HepG2 (cell line): Measurements from ENCODE around the gene ZBTB37. TPM values are rescaled to one million over a fixed set of nuclear protein-coding genes. Genes with fewer than 3 reads are reported as not detected.
A peak's percentile ranks its signal among the peaks of the same experiment; 100 is the strongest.

Source experiments
- DNMT3B ChIP-seq: conservative IDR thresholded peaks from 2 replicates; pipeline ENCODE4 v1.6.1; 2016; ENCODE audit warnings: missing biosample characterization, control low read depth
- E2F1 ChIP-seq: sonication (generic); formaldehyde crosslinking; IDR thresholded peaks from 2 replicates; pipeline ENCODE4 v1.5.0; 2020; ENCODE audit warnings: missing genetic modification reagents
- FOXA3 ChIP-seq: IDR thresholded peaks from 2 replicates; pipeline ENCODE4 v1.6.1; 2016; ENCODE audit warnings: missing genetic modification reagents, missing compliant biosample characterization
- FOXO4 ChIP-seq: sonication (generic); formaldehyde crosslinking; conservative IDR thresholded peaks from 2 replicates; pipeline ENCODE4 v1.8.1; 2023; ENCODE audit warnings: missing genetic modification reagents
- HOMEZ ChIP-seq: IDR thresholded peaks from 2 replicates; pipeline ENCODE4 v1.6.1; 2016; ENCODE audit warnings: low read depth
- JARID2 ChIP-seq: sonication (generic); formaldehyde crosslinking; IDR thresholded peaks from 2 replicates; pipeline ENCODE4 v1.8.1; 2023; ENCODE audit warnings: missing genetic modification reagents, inconsistent platforms; ENCODE audit not compliant: insufficient replicate concordance
- KMT2A ChIP-seq: sonication (generic); formaldehyde crosslinking; IDR thresholded peaks from 2 replicates; pipeline ENCODE4 v1.4.0; 2020; ENCODE audit warnings: missing genetic modification reagents
- NPAS2 ChIP-seq: sonication (generic); formaldehyde crosslinking; IDR thresholded peaks from 2 replicates; pipeline ENCODE4 v1.8.0; 2022; ENCODE audit warnings: mild to moderate bottlenecking, missing genetic modification reagents, borderline replicate concordance
- PAXIP1 ChIP-seq: sonication (generic); formaldehyde crosslinking; conservative IDR thresholded peaks from 2 replicates; pipeline ENCODE4 v1.4.0; 2020; ENCODE audit warnings: mild to moderate bottlenecking, missing genetic modification reagents, moderate library complexity
- REXO4 ChIP-seq: sonication (generic); formaldehyde crosslinking; IDR thresholded peaks from 2 replicates; pipeline ENCODE4 v1.8.0; 2022; ENCODE audit warnings: missing genetic modification reagents, mild to moderate bottlenecking, borderline replicate concordance
- SRY ChIP-seq: sonication (generic); formaldehyde crosslinking; IDR thresholded peaks from 2 replicates; pipeline ENCODE4 v1.8.0; 2022; ENCODE audit warnings: mild to moderate bottlenecking, missing genetic modification reagents
- TEAD2 ChIP-seq: sonication (generic); formaldehyde crosslinking; IDR thresholded peaks from 2 replicates; pipeline ENCODE4 v1.9.0; 2021; ENCODE audit warnings: missing genetic modification reagents
- U2AF1 ChIP-seq: fragments of 200-400 bp; formaldehyde crosslinking; optimal IDR thresholded peaks from 2 replicates; pipeline ENCODE3; 2017; ENCODE audit warnings: mild to moderate bottlenecking, low read depth, low read length
- YEATS4 ChIP-seq: sonication (generic); formaldehyde crosslinking; IDR thresholded peaks from 2 replicates; pipeline ENCODE4 v1.4.0; 2020; ENCODE audit warnings: missing genetic modification reagents, borderline replicate concordance
- ZBTB49 ChIP-seq: sonication (generic); formaldehyde crosslinking; IDR thresholded peaks from 2 replicates; pipeline ENCODE4 v1.4.0; 2020; ENCODE audit warnings: missing genetic modification reagents, borderline replicate concordance
- ZNF143 ChIP-seq: sonication (generic); formaldehyde crosslinking; IDR thresholded peaks from 2 replicates; pipeline ENCODE4 v1.4.0; 2020; ENCODE audit warnings: missing genetic modification reagents
- ZNF383 ChIP-seq: sonication (generic); formaldehyde crosslinking; IDR thresholded peaks from 2 replicates; pipeline ENCODE4 v1.4.0; 2020; ENCODE audit warnings: missing genetic modification reagents, mild to moderate bottlenecking, borderline replicate concordance
- ZNF576 ChIP-seq: sonication (generic); formaldehyde crosslinking; IDR thresholded peaks from 2 replicates; pipeline ENCODE4 v1.4.0; 2020; ENCODE audit warnings: mild to moderate bottlenecking, missing genetic modification reagents
- ZNF615 ChIP-seq: sonication (generic); formaldehyde crosslinking; IDR thresholded peaks from 2 replicates; pipeline ENCODE4 v1.5.0; 2020; ENCODE audit warnings: mild to moderate bottlenecking, missing genetic modification reagents, borderline replicate concordance
- polyA plus RNA-seq, 8 experiments: library from polyadenylated mRNA; depleted of rRNA in 3 of 8; stranded (reverse) in 7 of 8; unstranded in 1 of 8; fragments of >200 nt; fragmentation: Illumina TruSeq in 4 of 8; extraction: Trizol in 4 of 8; gene quantifications; 2 replicates each; pipeline versions ENCODE4 v1.2.1 to v1.2.3, GENCODE V29; 2011 to 2016; ENCODE audit warnings: low read depth in 4 of 8, missing spikeins in 1 of 8, mixed read lengths in 1 of 8; ENCODE audit not compliant: insufficient read depth in 1 of 8
- total RNA-seq, 5 experiments: library from RNA; depleted of rRNA; stranded (reverse); fragments of >200 nt; fragmentation: Illumina TruSeq; extraction: Trizol; gene quantifications; 2 replicates each; pipeline ENCODE4 v1.2.3, GENCODE V29; 2016; ENCODE audit warnings: low read depth in 1 of 5

ZBTB37 gene
- total and polyA plus RNA-seq, 2 of the 13 experiments (the other 11 are each of a cell fraction or from before 2014, with no cell fraction given), result 2.6 to 7.7 TPM

- TF ChIP-seq TEAD2 (0 out of 2 replicates have a peak, but pooled peaks have one; percentile 47), ZNF615 (CRISPR knock-in tag) (no peak), NPAS2 (no peak), ZNF576 (no peak), REXO4 (no peak), E2F1 (CRISPR knock-in tag) (peak; percentile 59; the same call in 1 of the 2 replicates), KMT2A (CRISPR knock-in tag) (peak; percentile 61; the same call in 1 of the 2 replicates), ZNF383 (CRISPR knock-in tag) (peak; percentile 87; the same call in 1 of the 2 replicates), PAXIP1 (CRISPR knock-in tag) (peak; percentile 5), SRY (CRISPR knock-in tag) (peak; percentile 57; the same call in 1 of the 2 replicates), FOXA3 (CRISPR knock-in tag) (peak; percentile 63), ZBTB49 (peak; percentile 35; the same call in 1 of the 2 replicates), U2AF1 (peak; percentile 86), DNMT3B (peak; percentile 58; the same call in 1 of the 2 replicates), JARID2 (CRISPR knock-in tag) (no peak), HOMEZ (CRISPR knock-in tag) (no peak; the same call in 1 of the 2 replicates), FOXO4 (CRISPR knock-in tag) (no peak), ZNF143 (CRISPR knock-in tag) (peak; percentile 71), YEATS4 (peak; percentile 67)
Observed at GRCh38 chr1:173867753-173868265, 371 bp upstream of the ZBTB37 start, which contains the start of gene GAS5 (continued).
